WTC11 (cell line): Measurements from ENCODE around the gene SAP30L. TPM values are rescaled to one million over a fixed set of nuclear protein-coding genes. Genes with fewer than 3 reads are reported as not detected.

Source experiments
- ATAC-seq: fragments of 200-7000 bp; cut with Tn5 transposase; 2 replicates; pipeline ENCODE4 v1.10.0; 2021; ENCODE audit warnings: mild to moderate bottlenecking, moderate library complexity
- CTCF ChIA-PET: fragments of 300-600 bp; sonication (Branson Sonifier 250); formaldehyde crosslinking; loops from one replicate; lab custom pipeline; 2021; ENCODE audit warnings: antibody characterized with exemption; lab: Charles Lee
- POLR2A ChIA-PET: fragments of 350-600 bp; sonication (Branson Sonifier 250); formaldehyde crosslinking; loops from one replicate; lab custom pipeline; 2021; ENCODE audit warnings: antibody characterized with exemption; lab: Charles Lee
- DNase-seq: peaks from one replicate; pipeline ENCODE4 v3.0.0; 2021; ENCODE audit warnings: low spot score
- H3K27ac Mint-ChIP-seq: 2 replicates; pipeline ENCODE4 v1.8.0; 2021; ENCODE audit warnings: mixed read lengths
- H3K27me3 Mint-ChIP-seq: 2 replicates; pipeline ENCODE4 v1.8.0; 2021; ENCODE audit warnings: low read depth, mild to moderate bottlenecking, moderate library complexity, mixed read lengths
- H3K36me3 Mint-ChIP-seq: 2 replicates; pipeline ENCODE4 v1.8.0; 2021; ENCODE audit warnings: mixed read lengths
- H3K4me1 Mint-ChIP-seq: 2 replicates; pipeline ENCODE4 v1.8.0; 2022; ENCODE audit warnings: mixed read lengths
- H3K4me3 Mint-ChIP-seq: 2 replicates; pipeline ENCODE4 v1.8.0; 2021; ENCODE audit warnings: mild to moderate bottlenecking, moderate library complexity, mixed read lengths
- H3K9me3 Mint-ChIP-seq: 2 replicates; pipeline ENCODE4 v1.8.0; 2021; ENCODE audit warnings: mixed read lengths
- ARID4B ChIP-seq: sonication (generic); formaldehyde crosslinking; IDR thresholded peaks from 2 replicates; pipeline ENCODE4 v1.8.0; 2023; ENCODE audit warnings: missing genetic modification reagents, mild to moderate bottlenecking, borderline replicate concordance
- ATF3 ChIP-seq: sonication (generic); formaldehyde crosslinking; conservative IDR thresholded peaks from 2 replicates; pipeline ENCODE4 v1.8.1; 2022; ENCODE audit warnings: mild to moderate bottlenecking, missing genetic modification reagents
- CDX4 ChIP-seq: fragments of 250-450 bp; sonication (Bioruptor Pico); IDR thresholded peaks from 2 replicates; pipeline ENCODE4 v1.9.0; 2021; ENCODE audit warnings: moderate library complexity, mild to moderate bottlenecking, inconsistent platforms, borderline replicate concordance
- CREB1 ChIP-seq: sonication (generic); formaldehyde crosslinking; IDR thresholded peaks from 2 replicates; pipeline ENCODE4 v1.8.0; 2023; ENCODE audit warnings: mild to moderate bottlenecking, missing genetic modification reagents
- CTCF ChIP-seq: fragments of 200-600 bp; IDR thresholded peaks from 2 replicates; pipeline ENCODE4 v1.8.0; 2022; ENCODE audit warnings: antibody characterized with exemption
- E2F1 ChIP-seq: sonication (generic); formaldehyde crosslinking; IDR thresholded peaks from 2 replicates; pipeline ENCODE4 v1.8.0; 2022; ENCODE audit warnings: mild to moderate bottlenecking, missing genetic modification reagents
- EMX1 ChIP-seq: fragments of 250-450 bp; sonication (Bioruptor Pico); IDR thresholded peaks from 2 replicates; pipeline ENCODE4 v1.8.0; 2021; ENCODE audit warnings: mild to moderate bottlenecking
- FOXJ3 ChIP-seq: sonication (generic); formaldehyde crosslinking; IDR thresholded peaks from 2 replicates; pipeline ENCODE4 v1.9.0; 2021; ENCODE audit warnings: missing genetic modification reagents, mild to moderate bottlenecking, borderline replicate concordance
- GRHL2 ChIP-seq: fragments of 250-450 bp; sonication (Bioruptor Pico); IDR thresholded peaks from 2 replicates; pipeline ENCODE4 v1.8.0; 2022; ENCODE audit warnings: mild to moderate bottlenecking, moderate library complexity; ENCODE audit not compliant: insufficient replicate concordance, severe bottlenecking
- GTF2I ChIP-seq: fragments of 250-450 bp; sonication (Bioruptor Pico); conservative IDR thresholded peaks from 2 replicates; pipeline ENCODE4 v1.4.0; 2021; ENCODE audit warnings: mild to moderate bottlenecking
- IRF2 ChIP-seq: sonication (generic); formaldehyde crosslinking; IDR thresholded peaks from 2 replicates; pipeline ENCODE4 v1.8.0; 2022; ENCODE audit warnings: low read depth, missing genetic modification reagents, borderline replicate concordance
- JAZF1 ChIP-seq: fragments of 250-450 bp; sonication (Bioruptor Pico); IDR thresholded peaks from 2 replicates; pipeline ENCODE4 v1.9.0; 2021; ENCODE audit warnings: moderate library complexity, mild to moderate bottlenecking, inconsistent platforms
- NR2C2 ChIP-seq: sonication (generic); formaldehyde crosslinking; IDR thresholded peaks from 2 replicates; pipeline ENCODE4 v1.8.0; 2022; ENCODE audit warnings: mild to moderate bottlenecking, missing genetic modification reagents
- PREB ChIP-seq: sonication (generic); formaldehyde crosslinking; IDR thresholded peaks from 2 replicates; pipeline ENCODE4 v1.8.1; 2022; ENCODE audit warnings: mild to moderate bottlenecking, missing genetic modification reagents, moderate library complexity, borderline replicate concordance
- RORB ChIP-seq: fragments of 250-450 bp; sonication (Bioruptor Pico); IDR thresholded peaks from 2 replicates; pipeline ENCODE4 v1.9.0; 2021; ENCODE audit warnings: mild to moderate bottlenecking
- SMAD3 ChIP-seq: sonication (generic); formaldehyde crosslinking; IDR thresholded peaks from 2 replicates; pipeline ENCODE4 v1.8.0; 2022; ENCODE audit warnings: missing genetic modification reagents, mild to moderate bottlenecking, borderline replicate concordance
- SMAD4 ChIP-seq: sonication (generic); formaldehyde crosslinking; IDR thresholded peaks from 2 replicates; pipeline ENCODE4 v1.8.0; 2022; ENCODE audit warnings: mild to moderate bottlenecking, missing genetic modification reagents
- SOX15 ChIP-seq: fragments of 250-450 bp; sonication (Bioruptor Pico); IDR thresholded peaks from 2 replicates; pipeline ENCODE4 v1.9.0; 2021; ENCODE audit warnings: mild to moderate bottlenecking
- SP1 ChIP-seq: sonication (generic); formaldehyde crosslinking; conservative IDR thresholded peaks from 2 replicates; pipeline ENCODE4 v1.8.1; 2022; ENCODE audit warnings: missing genetic modification reagents
- TCF7 ChIP-seq: sonication (generic); formaldehyde crosslinking; IDR thresholded peaks from 2 replicates; pipeline ENCODE4 v1.8.0; 2022; ENCODE audit warnings: mild to moderate bottlenecking, low read depth, missing genetic modification reagents, moderate library complexity
- TP53 ChIP-seq: sonication (generic); formaldehyde crosslinking; IDR thresholded peaks from 2 replicates; pipeline ENCODE4 v1.8.1; 2023; ENCODE audit warnings: mild to moderate bottlenecking, missing genetic modification reagents
- ZNF232 ChIP-seq: sonication (generic); formaldehyde crosslinking; IDR thresholded peaks from 2 replicates; pipeline ENCODE4 v1.8.0; 2022; ENCODE audit warnings: mild to moderate bottlenecking, missing genetic modification reagents
- ZNF416 ChIP-seq: fragments of 250-450 bp; sonication (Bioruptor Pico); IDR thresholded peaks from 2 replicates; pipeline ENCODE4 v1.9.0; 2021; ENCODE audit warnings: mild to moderate bottlenecking, inconsistent platforms
- ZNF423 ChIP-seq: fragments of 250-450 bp; sonication (Bioruptor Pico); IDR thresholded peaks from 2 replicates; pipeline ENCODE4 v2.1.2; 2022; ENCODE audit warnings: mild to moderate bottlenecking, moderate library complexity
- total RNA-seq: library from RNA; stranded (reverse); gene quantifications from 3 replicates; pipeline ENCODE4 v1.2.3, GENCODE V29; 2021

Gene SAP30L
- total RNA-seq, 1 experiment from 2014 or later, result 33.5 TPM

GRCh38 chr5:154400678-154401077 lies 45.1 kb upstream of the SAP30L start:
- TF ChIP-seq PREB (CRISPR knock-in tag), result no peak
- DNase-seq (no peak), ATAC-seq (no peak)
- Mint-ChIP-seq H3K27ac (no peak overlapping the region), H3K36me3 (no peaks in the 10 kb centered on the region), H3K9me3 (no peaks in the 10 kb centered on the region), H3K4me3 (no peak overlapping the region), H3K4me1 (peaks cover 22% of the 10 kb centered on the region), H3K27me3 (no peaks in the 10 kb centered on the region)
- CTCF ChIA-PET, result no interaction called here
- POLR2A ChIA-PET, result no interaction called here

GRCh38 chr5:154401355-154401754 lies 44.4 kb upstream of the SAP30L start:
- ATAC-seq (no peak), DNase-seq (no peak)
- no peak for TF ChIP-seq ZNF423 (CRISPR knock-in tag)
- TF ChIP-seq CREB1 (CRISPR knock-in tag), result no peak
- no peak for TF ChIP-seq E2F1 (CRISPR knock-in tag)
- TF ChIP-seq SMAD3 (CRISPR knock-in tag), result no peak
- no peak for TF ChIP-seq RORB (CRISPR knock-in tag)
- TF ChIP-seq EMX1 (CRISPR knock-in tag), result no peak
- no peak for TF ChIP-seq NR2C2 (CRISPR knock-in tag)
- no peak for TF ChIP-seq JAZF1 (CRISPR knock-in tag)
- no peak for TF ChIP-seq CTCF
- TF ChIP-seq TP53 (CRISPR knock-in tag), result no peak
- no peak for TF ChIP-seq SP1 (CRISPR knock-in tag)
- no peak for TF ChIP-seq GRHL2 (CRISPR knock-in tag)
- no peak for TF ChIP-seq IRF2 (CRISPR knock-in tag)
- no peak for TF ChIP-seq SOX15 (CRISPR knock-in tag)
- TF ChIP-seq ZNF232, result no peak
- TF ChIP-seq ATF3 (CRISPR knock-in tag), result no peak
- no peak for TF ChIP-seq ZNF416
- Mint-ChIP-seq H3K27me3 (no peaks in the 10 kb centered on the region), H3K9me3 (no peaks in the 10 kb centered on the region), H3K4me1 (peaks cover 15% of the 10 kb centered on the region), H3K4me3 (no peak overlapping the region), H3K27ac (no peak overlapping the region; the same call in 1 of the 2 replicates), H3K36me3 (no peaks in the 10 kb centered on the region)
- CTCF ChIA-PET, result no interaction called here
- POLR2A ChIA-PET, result no interaction called here

GRCh38 chr5:154401931-154402330 lies 43.9 kb upstream of the SAP30L start:
- Mint-ChIP-seq H3K36me3 (no peaks in the 10 kb centered on the region), H3K4me1 (peaks cover 13% of the 10 kb centered on the region), H3K9me3 (no peaks in the 10 kb centered on the region), H3K27me3 (no peaks in the 10 kb centered on the region), H3K4me3 (no peak overlapping the region), H3K27ac (no peak overlapping the region)
- DNase-seq (no peak), ATAC-seq (no peak)
- CTCF ChIA-PET, result no interaction called here
- POLR2A ChIA-PET, result no interaction called here
- TF ChIP-seq TCF7 (CRISPR knock-in tag), result no peak
- TF ChIP-seq IRF2 (CRISPR knock-in tag), result no peak
- no peak for TF ChIP-seq ARID4B
- TF ChIP-seq SMAD4 (CRISPR knock-in tag), result no peak
- no peak for TF ChIP-seq PREB (CRISPR knock-in tag)
- TF ChIP-seq CDX4 (CRISPR knock-in tag), result no peak
- no peak for TF ChIP-seq FOXJ3
- TF ChIP-seq GTF2I, result no peak
